A549 (cell line): ENCODE results near the gene RERE.

ENCODE experiments used
- CEBPB ChIP-seq, 2 experiments: fragments of >200 bp in 1 of 2; sonication (Bioruptor Twin) in 1 of 2; formaldehyde crosslinking in 1 of 2; IDR thresholded peaks; 2 replicates each; pipeline ENCODE4 v1.6.1; 2012 to 2016
- CHD2 ChIP-seq: fragments of 150-350 bp; IDR thresholded peaks from 2 replicates; pipeline ENCODE4 v1.6.1; 2014; ENCODE audit warnings: low read length; ENCODE audit not compliant: partially characterized antibody
- GATA3 ChIP-seq: IDR thresholded peaks from 2 replicates; pipeline ENCODE4 v1.6.1; 2012; ENCODE audit warnings: borderline replicate concordance
- SMC3 ChIP-seq: fragments of >200 bp; sonication (Bioruptor Twin); formaldehyde crosslinking; IDR thresholded peaks from 3 replicates; pipeline ENCODE4 v1.6.1; 2018; ENCODE audit warnings: inconsistent platforms
- TF ChIP-seq, protein P1 (sequence below): IDR thresholded peaks from 2 replicates; pipeline ENCODE4 v1.6.1; 2012
- TF ChIP-seq, protein P2 (sequence below): fragments of >200 bp; sonication (Bioruptor Twin); formaldehyde crosslinking; IDR thresholded peaks from 3 replicates; pipeline ENCODE4 v1.5.1; 2016

DNA sequence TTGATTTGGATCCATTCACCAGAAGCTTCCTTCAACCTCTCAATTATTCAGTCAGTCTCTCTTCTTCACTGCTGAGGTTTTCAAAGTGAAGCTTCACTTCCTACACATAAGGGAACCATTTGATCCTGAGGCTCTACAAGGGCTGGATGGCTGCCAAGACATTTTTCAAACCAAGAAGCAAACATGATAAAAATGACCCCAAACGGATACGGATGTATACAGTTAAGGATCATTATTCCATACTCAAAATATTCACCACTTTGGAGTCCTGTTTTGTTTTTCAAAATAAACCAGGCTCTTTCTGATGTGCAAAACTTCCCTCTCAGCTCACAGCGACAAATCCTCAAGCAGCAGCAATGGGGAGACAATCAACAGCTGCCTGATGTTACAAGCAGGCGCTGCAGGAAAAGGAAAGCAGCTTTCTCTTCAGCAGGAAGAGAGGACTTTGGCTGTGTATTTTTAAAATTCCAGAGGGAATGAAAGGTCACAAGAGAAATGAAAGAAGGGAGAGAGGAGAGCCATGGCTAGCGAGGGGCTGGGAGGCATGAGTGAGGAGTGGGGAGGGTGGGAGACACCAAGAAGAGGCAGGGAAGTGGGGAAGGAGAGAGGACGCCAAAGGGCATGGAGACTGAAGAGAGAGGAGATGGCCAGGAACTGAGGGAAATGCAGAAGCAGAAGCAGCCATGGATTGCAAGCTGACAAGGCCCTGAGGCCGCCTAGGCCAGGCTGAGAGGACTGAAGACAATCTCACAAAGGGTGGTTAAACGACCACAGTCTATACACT, 354.1 kb downstream of the RERE start:
- TF ChIP-seq GATA3, result no peak
- TF ChIP-seq, protein P1, sequence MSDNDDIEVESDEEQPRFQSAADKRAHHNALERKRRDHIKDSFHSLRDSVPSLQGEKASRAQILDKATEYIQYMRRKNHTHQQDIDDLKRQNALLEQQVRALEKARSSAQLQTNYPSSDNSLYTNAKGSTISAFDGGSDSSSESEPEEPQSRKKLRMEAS, result no peak
- no peak for TF ChIP-seq CHD2
- no peak for TF ChIP-seq SMC3
- TF ChIP-seq, protein P2, sequence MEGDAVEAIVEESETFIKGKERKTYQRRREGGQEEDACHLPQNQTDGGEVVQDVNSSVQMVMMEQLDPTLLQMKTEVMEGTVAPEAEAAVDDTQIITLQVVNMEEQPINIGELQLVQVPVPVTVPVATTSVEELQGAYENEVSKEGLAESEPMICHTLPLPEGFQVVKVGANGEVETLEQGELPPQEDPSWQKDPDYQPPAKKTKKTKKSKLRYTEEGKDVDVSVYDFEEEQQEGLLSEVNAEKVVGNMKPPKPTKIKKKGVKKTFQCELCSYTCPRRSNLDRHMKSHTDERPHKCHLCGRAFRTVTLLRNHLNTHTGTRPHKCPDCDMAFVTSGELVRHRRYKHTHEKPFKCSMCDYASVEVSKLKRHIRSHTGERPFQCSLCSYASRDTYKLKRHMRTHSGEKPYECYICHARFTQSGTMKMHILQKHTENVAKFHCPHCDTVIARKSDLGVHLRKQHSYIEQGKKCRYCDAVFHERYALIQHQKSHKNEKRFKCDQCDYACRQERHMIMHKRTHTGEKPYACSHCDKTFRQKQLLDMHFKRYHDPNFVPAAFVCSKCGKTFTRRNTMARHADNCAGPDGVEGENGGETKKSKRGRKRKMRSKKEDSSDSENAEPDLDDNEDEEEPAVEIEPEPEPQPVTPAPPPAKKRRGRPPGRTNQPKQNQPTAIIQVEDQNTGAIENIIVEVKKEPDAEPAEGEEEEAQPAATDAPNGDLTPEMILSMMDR, result no peak
- no peak for TF ChIP-seq CEBPB (IDR thresholded peaks at IDR 0.05)
